GM19467 (cell line): Measurements from ENCODE around the gene AURKA.

Experiments
- ATAC-seq: cut with Tn5 transposase; IDR thresholded peaks from one replicate; pipeline ENCODE4 v1.9.1; 2021; ENCODE audit warnings: mild to moderate bottlenecking, moderate library complexity; ENCODE audit not compliant: unreplicated experiment

Gene AURKA

DNA sequence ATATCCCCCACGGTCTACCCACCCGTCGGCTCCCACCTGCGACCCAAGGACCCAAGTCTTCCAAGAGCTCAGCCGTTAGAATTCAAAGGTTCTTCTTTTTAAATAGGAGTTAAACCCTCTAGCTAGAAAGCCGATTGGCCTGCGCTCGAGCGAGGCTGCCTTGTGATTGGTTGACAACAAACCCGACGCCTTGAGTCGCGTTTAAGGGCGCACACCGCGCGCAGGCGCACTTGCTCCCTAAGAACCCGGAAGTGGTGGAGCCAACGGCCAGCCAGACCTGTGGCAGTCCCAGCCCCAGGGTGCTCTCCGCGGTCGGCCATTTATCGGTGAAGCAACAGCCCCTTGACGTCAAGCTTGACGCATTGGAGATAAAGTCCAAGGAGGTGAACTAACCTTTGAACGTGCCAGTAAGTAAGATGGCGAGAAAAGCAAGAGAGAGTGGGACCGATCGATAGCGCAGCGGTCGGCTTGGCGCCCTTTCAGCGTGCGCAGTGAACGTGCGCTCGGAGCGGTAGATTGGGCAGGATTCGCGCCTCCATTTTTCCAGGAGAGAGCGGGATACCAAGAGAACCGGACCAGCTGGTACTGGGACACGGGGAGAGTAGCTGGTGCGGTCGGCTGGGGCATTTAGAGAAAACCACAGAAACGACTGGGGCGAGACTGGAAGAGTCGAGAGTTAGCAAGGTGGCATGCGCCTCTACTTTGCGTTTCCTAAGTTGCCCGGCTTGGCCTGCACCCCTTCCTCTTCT, at the start of gene AURKA, which contains the start of gene CSTF1:
Gene AURKA, minus strand, starts transcription at position 84 of the 749 bp plus-strand sequence. CDS start 4,018 bp downstream, outside the sequence.
Gene CSTF1, plus strand, starts transcription at position 514 of the 749 bp plus-strand sequence. CDS start 2,908 bp downstream, outside the sequence.
- peak; percentile 93 for ATAC-seq

DNA sequence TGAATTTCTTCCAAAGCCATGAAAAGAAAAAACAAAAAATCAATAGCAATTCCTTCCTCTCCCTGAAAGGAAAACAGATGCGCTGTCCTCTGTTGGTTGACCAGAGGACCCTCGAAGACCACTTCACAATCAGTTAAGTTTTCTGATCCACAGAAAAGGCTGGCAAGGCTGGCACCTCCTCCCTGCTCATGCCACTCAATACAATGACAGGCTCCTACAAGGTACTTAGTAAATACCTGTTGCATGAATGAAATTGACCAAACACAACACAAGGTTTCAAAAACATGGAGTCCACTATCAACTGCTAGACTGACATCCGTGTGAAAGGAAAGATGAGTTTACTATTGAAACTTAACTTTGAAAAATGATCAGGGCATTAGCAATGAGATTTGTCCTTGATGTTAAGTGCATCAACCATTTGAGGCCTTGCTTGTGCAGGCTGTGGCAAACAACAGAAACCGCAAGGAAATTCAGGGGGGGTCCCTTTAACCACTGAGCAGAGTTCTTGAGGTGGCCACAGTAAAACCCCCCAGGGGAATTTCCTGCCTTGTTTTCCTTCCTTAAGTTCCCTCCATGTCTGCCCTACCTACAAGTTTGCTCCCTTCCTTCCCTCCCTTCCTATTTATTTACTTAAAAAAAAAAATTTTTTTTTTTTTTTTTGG, 48.5 kb upstream of the AURKA start:
- no peak for ATAC-seq

DNA sequence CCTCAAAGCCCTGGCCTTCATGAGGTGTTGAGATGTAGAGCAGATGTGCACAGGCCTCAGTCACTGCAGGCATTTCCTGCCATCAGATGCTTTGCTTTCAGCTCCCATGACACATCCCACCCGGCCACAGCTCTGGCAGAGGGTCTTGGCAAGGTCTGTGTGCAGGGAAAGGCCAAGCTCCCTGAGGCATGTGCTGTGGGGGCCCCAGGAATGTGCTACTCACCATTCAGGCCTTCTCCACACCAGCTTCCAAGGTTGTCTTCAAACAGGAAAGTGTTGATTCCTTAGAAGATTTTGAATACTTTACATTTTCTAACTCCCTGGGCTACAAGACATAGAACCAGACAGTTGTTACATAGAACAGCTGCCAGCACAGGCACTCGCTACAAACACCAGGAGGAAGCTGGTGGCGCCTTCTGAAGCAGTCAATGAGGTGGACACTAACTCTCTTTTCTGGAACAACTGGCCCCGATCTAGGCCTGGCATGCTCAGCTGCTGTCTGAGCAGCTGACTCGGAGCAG, 47.8 kb upstream of the AURKA start:
- no peak for ATAC-seq

DNA sequence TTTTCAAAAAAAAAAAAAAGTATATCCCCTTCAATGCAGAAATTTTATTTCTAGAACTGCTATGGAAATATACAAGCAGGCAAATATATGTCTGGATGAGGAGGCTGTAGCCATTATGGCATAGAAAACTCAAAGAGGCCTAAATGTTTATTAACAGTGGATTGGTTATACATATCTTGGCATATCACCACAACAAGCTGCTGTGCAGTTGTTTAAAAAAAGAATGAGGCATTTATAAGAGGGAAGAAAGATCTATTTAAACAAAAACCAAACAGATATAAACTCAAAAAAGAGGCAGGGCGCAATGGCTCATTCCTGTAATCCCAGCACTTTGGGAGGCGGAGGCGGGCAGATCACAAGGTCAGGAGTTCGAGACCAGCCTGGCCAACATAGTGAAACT, 46.3 kb upstream of the AURKA start:
- ATAC-seq, result no peak

DNA sequence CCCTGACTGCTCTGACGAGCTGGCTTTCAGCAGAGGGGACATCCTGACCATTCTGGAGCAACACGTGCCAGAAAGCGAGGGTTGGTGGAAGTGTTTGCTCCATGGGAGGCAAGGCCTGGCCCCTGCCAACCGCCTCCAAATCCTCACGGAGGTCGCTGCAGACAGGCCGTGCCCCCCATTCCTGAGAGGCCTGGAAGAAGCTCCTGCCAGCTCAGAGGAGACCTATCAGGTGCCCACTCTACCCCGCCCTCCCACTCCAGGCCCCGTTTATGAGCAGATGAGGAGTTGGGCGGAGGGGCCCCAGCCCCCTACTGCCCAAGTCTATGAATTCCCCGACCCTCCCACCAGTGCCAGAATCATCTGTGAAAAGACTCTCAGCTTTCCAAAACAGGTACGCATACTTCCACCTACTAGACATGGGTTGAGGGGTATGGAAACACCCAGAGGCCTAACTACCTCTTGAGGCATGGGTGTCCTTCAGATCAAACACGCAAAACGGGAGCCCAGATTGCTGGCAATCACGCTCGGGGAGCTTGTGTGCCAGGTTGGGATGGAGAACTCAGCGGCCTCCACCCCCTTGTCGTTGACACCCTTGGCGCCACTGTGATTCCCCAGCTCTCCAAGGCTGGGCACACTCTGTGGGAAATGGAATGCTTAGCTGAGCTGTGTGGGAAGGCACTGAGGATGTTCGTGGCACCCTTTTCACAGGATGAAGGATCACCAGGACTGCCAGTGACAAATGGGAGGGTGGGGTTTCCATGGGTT, 45.4 kb upstream of the AURKA start:
- ATAC-seq, result no peak

DNA sequence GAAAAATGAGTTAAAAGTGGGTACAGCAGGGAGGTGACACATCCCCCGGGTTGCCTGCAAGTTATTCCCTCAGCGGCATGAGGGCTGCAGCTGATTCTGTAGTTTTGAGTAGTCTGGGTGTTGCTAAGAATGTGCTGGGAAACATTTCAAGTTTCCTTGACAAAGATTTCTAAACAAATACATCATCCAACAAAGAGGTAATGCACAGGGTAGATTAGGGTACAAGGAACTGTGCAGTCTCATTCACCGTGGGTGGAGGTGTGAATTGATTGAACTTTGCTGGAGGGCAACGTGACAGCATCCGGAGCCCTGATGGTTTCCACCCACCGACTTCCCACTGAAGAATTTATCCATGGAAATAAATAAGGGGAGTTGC, 41.9 kb upstream of the AURKA start:
- ATAC-seq, result no peak

DNA sequence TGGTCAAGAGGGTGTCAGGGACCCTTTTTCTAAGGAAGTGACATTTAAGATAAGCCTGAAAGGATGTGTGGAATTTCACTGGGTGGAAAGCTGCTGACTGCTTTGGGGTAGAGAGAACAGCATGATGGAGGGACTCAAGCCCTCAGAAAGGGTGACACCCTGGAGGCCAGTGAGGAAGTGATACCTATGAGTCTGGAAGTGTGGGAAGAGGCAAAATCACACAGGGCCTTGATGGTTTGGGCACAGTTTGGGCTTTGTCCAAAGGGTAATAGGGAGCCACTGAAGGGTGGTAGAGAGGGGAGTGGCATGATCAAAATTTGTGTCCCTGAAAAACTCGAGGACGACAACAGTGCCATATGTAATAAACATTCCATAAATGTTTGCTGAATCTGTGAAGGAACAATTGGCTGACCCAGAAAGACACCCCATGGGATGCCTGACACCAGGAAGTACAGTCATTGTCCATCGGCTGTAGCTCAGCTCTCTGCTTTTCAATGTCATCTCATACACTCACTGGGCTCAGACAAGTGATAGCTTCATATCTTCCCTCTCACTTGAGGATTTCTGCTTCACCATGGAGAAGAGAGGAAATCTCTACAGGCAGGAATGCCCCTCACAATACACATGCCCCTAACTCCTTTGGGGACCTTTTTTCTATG, 41.3 kb upstream of the AURKA start:
- no peak for ATAC-seq

DNA sequence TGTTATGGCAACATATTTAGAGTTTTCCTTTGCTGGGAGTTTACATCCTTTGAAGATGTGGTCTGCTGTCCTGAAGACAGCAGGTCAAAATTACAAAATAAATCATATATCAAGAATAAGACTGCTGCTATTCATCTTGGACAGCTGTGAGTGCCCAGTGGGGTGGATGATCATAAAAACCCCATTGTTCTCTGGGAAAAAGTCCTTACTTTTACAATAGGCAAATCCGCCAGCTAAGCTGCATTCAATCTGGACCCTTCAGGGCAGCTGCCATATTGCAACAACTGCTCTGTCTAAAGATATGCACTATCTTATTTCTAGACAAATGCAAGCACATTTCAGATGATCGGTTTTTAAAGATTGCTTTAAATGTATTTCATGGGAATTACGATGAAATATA, 39.5 kb upstream of the AURKA start:
- ATAC-seq, result no peak

DNA sequence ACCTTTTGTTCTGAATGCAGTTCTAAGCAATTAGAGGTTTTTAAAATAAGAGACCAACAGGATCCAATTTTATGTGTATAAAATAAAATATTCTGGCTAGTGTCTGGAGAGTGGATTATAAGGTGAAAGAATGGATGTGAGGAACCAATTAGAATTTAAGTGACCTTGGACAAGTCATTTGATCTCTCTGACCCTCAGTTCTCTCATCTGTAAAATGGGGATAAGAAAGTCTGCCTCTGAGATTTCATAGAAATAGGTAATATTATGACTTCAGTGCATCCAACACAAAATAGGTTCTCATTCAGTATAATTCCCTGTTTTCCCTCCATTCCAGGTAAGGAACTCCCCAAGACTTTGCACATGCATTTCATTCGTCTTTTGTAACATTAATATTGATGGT, 38.9 kb upstream of the AURKA start:
- no peak for ATAC-seq

DNA sequence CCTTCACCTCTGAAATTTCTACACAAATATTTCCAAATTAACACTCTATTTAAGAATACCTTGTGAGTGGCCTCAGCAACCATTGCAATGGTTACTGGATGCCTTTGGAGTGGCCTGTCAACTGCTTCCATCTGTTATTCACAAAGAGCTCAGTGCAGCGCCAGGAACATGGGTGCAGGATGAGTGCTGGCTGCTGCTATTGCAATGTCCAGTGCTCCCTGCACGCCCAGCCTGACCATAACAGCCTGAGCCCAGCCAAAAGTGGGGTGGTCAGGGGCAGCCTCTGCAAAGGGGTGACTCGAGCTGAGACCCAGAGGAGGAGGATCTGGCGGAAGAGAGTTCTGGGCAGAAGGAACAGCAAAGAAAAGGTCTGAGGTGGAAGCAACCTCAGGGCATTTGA, 38.4 kb upstream of the AURKA start:
- no peak for ATAC-seq

DNA sequence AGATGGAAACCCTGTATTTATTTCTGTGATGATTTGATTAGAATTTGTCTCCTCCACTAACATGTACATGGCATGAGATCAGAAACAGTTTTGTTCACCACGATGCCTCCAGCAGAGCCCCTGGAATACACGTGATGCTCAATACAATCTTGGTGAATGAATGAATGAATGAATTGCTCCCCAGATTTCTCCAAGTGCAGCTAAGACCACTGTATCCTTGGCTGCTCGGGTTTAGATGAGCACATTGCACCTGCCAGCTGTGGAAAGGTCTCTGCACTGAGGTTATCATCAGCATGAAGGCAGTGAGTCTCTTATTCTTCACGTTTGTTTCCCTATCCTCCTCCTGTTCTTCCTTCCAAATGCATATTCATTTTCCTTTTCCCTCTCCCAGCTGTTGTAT, 37.9 kb upstream of the AURKA start:
- ATAC-seq, result no peak

DNA sequence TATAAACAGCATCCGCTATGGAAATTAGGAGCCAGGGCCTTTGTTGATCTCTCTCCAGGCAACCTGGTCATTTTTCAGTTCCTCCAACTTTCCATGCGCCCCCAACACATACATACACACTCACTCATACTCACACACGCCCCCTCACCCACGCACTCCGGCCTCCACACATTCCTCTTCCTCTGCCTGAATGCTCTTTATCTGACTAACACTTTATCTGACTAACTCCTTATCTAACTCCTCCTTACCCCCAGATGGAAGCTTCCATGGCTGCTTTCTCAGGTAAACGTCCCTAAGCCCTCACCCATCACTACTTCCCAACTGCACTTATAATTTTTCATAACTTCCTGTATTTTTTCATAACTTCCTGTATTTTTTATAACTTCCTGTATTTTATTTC, 37.5 kb upstream of the AURKA start:
- ATAC-seq, result no peak

DNA sequence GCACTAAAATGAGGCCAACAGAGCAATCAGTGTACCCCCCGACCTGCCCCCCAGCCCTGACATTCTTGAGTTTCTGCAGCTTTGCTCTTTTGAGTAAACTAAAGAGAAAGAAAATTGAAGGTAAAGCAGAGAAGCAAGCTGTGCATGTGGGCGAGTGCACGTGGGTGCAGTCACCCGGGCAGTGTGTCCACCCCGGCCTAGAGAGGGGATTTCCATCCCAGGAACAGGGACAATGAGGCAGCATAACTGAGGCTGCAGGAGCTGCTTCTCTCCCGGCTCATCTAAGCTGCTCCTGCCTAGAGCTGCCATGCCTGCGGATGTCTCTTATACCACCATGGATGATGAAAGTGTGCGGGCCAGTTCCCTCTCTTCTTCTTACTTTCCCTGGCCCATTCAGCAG, 36.9 kb upstream of the AURKA start:
- no peak for ATAC-seq

DNA sequence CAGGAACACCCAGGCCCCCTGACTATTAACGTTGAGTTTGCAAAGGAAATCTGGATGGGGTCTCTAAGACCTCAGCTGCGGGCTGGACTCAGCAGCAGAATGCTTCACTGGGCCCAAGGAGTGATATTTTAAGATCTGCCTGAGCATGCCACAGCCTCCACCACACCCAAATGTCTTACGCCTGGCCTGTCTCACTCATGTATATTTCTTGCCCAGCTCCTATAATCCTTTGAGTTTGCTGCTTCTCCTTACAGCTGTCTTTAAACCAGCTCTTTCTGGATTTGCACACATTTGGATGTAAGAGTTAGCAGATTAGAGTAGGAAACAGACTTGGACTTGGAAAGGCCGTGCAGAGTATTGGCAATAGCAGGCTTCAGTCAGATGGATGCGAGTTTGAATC, 36.4 kb upstream of the AURKA start:
- ATAC-seq, result no peak

DNA sequence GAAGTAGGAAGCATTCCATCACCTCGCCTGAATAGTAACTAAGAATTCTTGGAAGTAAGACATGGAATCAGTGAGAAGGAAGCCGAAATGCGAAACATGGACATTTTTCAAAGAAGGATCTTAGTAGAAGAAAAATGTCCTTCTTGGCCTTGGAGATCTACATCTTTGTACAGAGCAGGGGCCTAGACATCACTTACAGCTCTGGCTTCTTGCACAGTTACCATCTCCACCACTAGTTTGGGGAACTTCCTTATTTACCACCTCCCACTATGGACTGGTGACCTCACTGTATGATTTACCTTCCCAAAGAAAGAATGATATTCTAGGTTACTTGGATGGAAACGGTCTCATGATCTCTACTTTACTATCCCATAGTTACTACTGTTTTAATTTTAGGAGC, 35.8 kb upstream of the AURKA start:
- ATAC-seq, result no peak

DNA sequence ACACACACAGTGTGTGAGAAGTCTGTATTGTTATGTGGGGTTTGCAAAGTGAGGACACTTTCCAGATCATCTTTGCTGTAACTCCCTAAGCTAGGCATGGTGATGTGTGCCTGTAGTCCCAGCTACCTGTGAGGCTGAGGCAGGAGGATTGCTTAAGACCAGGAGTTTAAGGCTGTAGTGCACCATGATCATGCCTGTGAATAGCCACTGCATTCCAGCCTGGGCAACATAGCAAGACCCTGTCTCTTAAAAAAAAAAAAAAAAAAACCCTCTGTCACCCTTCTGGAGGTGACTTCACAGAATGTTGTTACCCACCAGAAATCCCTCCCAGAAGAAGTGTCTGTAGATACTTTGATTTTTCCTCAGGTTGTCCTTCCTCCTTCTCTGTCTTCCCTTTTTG, 34.9 kb upstream of the AURKA start:
- ATAC-seq, result no peak

DNA sequence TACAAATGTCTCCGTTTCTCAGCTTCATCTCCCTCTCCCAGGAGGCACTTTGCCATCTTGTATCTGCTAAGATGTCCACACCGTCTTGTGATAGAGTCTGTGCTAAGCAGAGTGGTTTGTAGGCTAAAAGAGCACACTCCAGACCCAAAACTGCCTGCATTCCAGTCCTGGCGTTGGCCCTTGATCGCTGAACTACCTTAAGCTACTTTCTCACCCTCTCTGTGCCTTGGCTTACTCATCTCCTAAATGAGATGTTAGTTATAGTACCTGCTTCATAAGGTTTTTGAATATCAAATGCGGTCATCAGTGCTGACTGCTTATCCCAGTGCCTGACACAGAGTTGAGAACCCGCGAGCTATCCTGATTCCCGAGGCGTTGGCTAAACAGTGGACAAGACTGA, 34.0 kb upstream of the AURKA start:
- ATAC-seq, result no peak

DNA sequence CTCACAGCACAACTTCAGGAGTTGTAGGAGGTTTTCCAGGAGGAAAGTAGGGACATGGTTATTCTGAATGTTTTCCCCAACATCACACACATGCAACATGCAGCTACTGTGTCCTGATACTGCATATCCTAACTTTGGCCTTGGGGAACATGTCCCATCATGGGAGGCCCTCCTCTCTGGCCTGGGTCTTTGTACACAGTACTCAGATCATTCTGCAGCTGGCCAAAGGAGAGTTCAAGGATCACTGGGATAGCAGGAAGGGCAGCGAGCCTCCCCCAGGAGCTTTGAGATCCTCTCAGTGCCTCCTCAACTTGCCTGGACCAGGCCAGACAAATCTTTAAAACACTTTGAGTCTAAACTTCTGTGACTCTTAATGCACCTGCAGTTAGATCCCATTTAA, 32.9 kb upstream of the AURKA start:
- no peak for ATAC-seq

DNA sequence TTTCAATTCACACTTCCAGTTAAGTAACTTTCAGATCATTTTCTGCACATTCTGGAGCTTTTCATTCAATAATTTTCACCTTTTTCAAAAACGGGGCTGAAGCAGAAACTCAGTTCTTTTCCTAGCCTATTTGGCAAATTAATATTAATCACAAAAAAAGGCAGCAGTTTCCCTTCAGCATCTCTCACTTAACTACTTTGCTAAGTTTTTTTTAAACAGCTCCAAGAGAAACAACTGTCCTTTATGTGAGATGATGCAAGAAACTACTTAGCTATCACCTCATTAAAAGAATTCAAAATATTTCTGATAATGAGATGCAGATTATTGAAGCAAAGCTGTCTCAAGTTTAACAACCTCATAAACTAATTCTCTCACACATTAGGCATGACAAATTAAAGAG, 31.9 kb upstream of the AURKA start:
- no peak for ATAC-seq

DNA sequence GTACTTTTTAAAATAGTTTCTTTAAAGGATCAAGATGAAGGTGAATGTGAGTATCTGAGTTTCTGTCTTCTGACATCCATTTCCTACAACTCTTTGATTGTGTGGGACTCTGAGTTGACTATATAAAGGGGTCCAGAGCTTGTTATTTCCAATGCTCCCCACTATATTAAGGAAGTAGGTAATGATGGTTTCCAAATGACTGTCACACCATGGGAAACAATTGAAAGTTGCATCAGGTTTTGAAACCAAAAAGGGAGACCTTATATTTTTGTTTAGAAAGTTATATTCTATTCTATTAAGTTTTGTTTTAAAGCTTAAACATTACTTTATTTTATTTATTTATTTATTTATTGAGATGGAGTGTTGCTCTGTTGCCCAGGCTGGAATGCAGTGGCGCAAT, 31.2 kb upstream of the AURKA start:
- no peak for ATAC-seq

DNA sequence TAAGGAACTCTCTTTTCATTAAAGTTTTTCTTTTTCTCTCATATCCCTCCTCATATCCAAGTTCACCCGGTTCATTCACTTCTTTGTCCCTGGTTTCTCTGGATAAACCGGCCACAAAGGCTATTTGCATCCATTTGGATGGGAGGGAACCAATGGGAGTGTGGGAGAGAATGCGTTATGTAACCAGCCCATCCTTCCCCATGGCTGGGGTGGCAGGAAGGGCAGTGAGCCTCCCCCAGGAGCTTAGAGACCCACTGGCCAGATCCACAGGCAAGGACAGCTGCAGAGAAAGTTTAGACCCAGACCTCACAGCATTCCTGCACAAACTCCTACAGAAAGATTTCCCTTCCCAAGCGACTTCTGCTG, 30.8 kb upstream of the AURKA start:
- ATAC-seq, result no peak
